Measurements from ENCODE around the gene NSMF. TPM values are rescaled to one million over a fixed set of nuclear protein-coding genes. Genes with fewer than 3 reads are reported as not detected.
"Not testable (repeated sequence)": the region's sequence is repeated elsewhere in the genome, so short reads cannot be mapped to it uniquely, and the experiment has no call there.

Gene NSMF
- total RNA-seq, 2 experiments from 2014 or later, result 29.9 to 31.6 TPM

DNA sequence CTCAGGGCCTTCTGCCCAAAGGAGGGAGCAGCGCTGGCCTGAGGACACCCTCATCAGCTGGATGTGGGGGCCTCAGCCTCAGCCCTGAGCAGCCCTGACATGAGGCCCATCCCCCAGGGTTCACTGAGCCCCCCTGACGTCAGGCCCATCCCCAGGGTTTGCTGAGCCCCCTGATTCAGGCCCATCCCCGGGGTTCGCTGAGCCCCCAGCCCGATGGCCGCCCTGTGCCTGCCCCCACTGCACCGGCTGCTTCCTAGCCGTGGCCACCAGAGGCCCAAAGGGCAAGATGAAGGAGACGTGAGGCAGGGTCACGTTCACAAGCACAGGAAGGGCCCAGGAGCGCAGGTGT is 19.5 kb upstream of the NSMF start:
- CTCF ChIA-PET, result no interaction called here
- DNase-seq, result no peak
- H3K36me3 Mint-ChIP-seq, result peaks cover 12% of the 10 kb centered on the region
- no peaks in the 10 kb centered on the region for H3K27me3 Mint-ChIP-seq
- H3K4me3 Mint-ChIP-seq, result no peak overlapping the region
- intact Hi-C loops (cut with micrococcal nuclease), result no loop called here
- POLR2A ChIA-PET, result no interaction called here
- no peak overlapping the region for H3K27ac Mint-ChIP-seq
- H3K9me3 Mint-ChIP-seq, result peaks cover 14% of the 10 kb centered on the region
- no peaks in the 10 kb centered on the region for H3K4me1 Mint-ChIP-seq (ENCODE audit: low read depth)

GRCh38 chr9:137477778-137478612 is 18.9 kb upstream of the NSMF start:
- CTCF ChIA-PET, result no interaction called here
- Mint-ChIP-seq H3K36me3 (peaks cover 14% of the 10 kb centered on the region), H3K4me3 (no peak overlapping the region), H3K27me3 (no peaks in the 10 kb centered on the region), H3K4me1 (ENCODE audit: low read depth) (no peaks in the 10 kb centered on the region), H3K27ac (no peak overlapping the region), H3K9me3 (peaks cover 20% of the 10 kb centered on the region)
- intact Hi-C loops (cut with micrococcal nuclease), result no loop called here
- DNase-seq, result no peak
- POLR2A ChIA-PET, result no interaction called here

- Mint-ChIP-seq H3K9me3 (peaks cover 23% of the 10 kb centered on the region), H3K27ac (no peak overlapping the region), H3K36me3 (peaks cover 14% of the 10 kb centered on the region), H3K27me3 (no peaks in the 10 kb centered on the region), H3K4me1 (ENCODE audit: low read depth) (no peaks in the 10 kb centered on the region), H3K4me3 (no peak overlapping the region)
- POLR2A ChIA-PET, result no interaction called here
- DNase-seq, result no peak
- intact Hi-C loops (cut with micrococcal nuclease), result no loop called here
- CTCF ChIA-PET, result no interaction called here
These were observed 17.7 kb upstream of the NSMF start for GRCh38 chr9:137476856-137477255.

GRCh38 chr9:137475666-137476065 is 16.5 kb upstream of the NSMF start:
- Mint-ChIP-seq H3K4me1 (ENCODE audit: low read depth) (peaks cover 2% of the 10 kb centered on the region), H3K4me3 (no peak overlapping the region), H3K9me3 (peaks cover 23% of the 10 kb centered on the region), H3K27ac (no peak overlapping the region), H3K36me3 (peaks cover 14% of the 10 kb centered on the region), H3K27me3 (no peaks in the 10 kb centered on the region)
- ChIA-PET CTCF (no interaction called here), POLR2A (no interaction called here)
- intact Hi-C loops (cut with micrococcal nuclease), result no loop called here
- no peak for DNase-seq

- DNase-seq, result no peak
- intact Hi-C loops (cut with micrococcal nuclease), result no loop called here
- Mint-ChIP-seq H3K36me3 (peaks cover 14% of the 10 kb centered on the region), H3K4me1 (ENCODE audit: low read depth) (peaks cover 5% of the 10 kb centered on the region), H3K4me3 (no peak overlapping the region), H3K9me3 (peaks cover 23% of the 10 kb centered on the region), H3K27me3 (no peaks in the 10 kb centered on the region), H3K27ac (no peak overlapping the region)
- POLR2A ChIA-PET, result no interaction called here
- CTCF ChIA-PET, result no interaction called here
These were observed 15.1 kb upstream of the NSMF start for GRCh38 chr9:137474271-137474670.

- Mint-ChIP-seq H3K9me3 (peaks cover 19% of the 10 kb centered on the region), H3K27me3 (no peaks in the 10 kb centered on the region), H3K4me3 (no peak overlapping the region), H3K36me3 (peaks cover 10% of the 10 kb centered on the region), H3K27ac (no peak overlapping the region), H3K4me1 (ENCODE audit: low read depth) (peaks cover 5% of the 10 kb centered on the region)
- ChIA-PET POLR2A (no interaction called here), CTCF (no interaction called here)
- intact Hi-C loops (cut with micrococcal nuclease), result no loop called here
- no peak for DNase-seq
These were observed 11.7 kb upstream of the NSMF start for GRCh38 chr9:137470785-137471184.

DNA sequence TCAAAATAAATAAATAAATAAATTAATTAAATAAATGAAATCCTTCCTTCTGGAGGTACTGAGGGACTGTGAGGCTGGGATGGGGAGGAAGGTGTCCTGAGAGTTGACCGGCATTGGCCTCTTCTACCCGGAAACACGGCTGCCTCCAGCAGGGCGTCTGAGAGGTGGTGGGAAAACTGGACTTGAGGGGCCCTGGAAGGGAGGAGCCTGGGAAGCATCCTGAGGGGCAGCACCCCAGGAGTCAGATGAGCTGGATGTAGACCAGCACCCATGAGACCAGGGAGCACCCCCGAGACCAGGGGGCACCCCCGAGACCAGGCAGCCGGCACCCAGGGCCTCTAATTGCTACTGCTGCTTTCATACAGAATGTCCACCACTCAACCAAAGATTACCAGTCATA is 8.8 kb upstream of the NSMF start:
- no peak overlapping the region for H3K4me3 Mint-ChIP-seq
- intact Hi-C loops (cut with micrococcal nuclease), result no loop called here
- H3K27ac Mint-ChIP-seq, result no peak overlapping the region
- peaks cover 2% of the 10 kb centered on the region for H3K9me3 Mint-ChIP-seq
- H3K4me1 Mint-ChIP-seq (ENCODE audit: low read depth), result peaks cover 5% of the 10 kb centered on the region
- no peak for DNase-seq
- CTCF ChIA-PET, result no interaction called here
- no peaks in the 10 kb centered on the region for H3K36me3 Mint-ChIP-seq
- H3K27me3 Mint-ChIP-seq, result no peaks in the 10 kb centered on the region
- POLR2A ChIA-PET, result no interaction called here

DNA sequence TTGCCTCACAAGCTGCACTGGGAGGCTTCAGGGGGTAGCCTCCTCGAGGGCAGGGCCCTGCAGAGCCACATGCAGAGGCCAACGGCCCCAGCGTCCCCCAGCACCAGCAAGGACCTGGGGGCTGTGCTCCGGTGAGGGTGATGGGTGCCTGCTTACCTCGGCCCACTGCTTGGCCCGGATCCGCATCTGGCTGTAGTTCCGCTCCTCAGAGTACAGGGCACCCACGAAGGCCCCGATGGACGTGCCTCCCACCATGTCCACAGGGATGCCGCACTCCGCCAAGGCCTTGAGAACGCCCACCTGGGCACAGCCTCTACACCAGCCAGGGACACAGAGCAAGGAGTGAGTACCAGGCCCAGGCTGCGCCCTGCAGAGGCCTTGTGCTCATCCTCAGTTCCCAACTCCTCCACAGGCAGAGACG is 8.0 kb upstream of the NSMF start:
- Mint-ChIP-seq H3K9me3 (no peaks in the 10 kb centered on the region), H3K36me3 (no peaks in the 10 kb centered on the region), H3K27ac (no peak overlapping the region), H3K4me1 (ENCODE audit: low read depth) (peaks cover 5% of the 10 kb centered on the region), H3K4me3 (no peak overlapping the region), H3K27me3 (no peaks in the 10 kb centered on the region)
- no peak for DNase-seq
- ChIA-PET CTCF (no interaction called here), POLR2A (no interaction called here)
- intact Hi-C loops (cut with micrococcal nuclease), result no loop called here

- intact Hi-C loops (cut with micrococcal nuclease); H3K27me3 Mint-ChIP-seq; H3K4me3 Mint-ChIP-seq; POLR2A ChIA-PET; H3K9me3 Mint-ChIP-seq; DNase-seq; H3K36me3 Mint-ChIP-seq; H3K27ac Mint-ChIP-seq; H3K4me1 Mint-ChIP-seq (ENCODE audit: low read depth); CTCF ChIA-PET: not testable (repeated sequence)
These were observed 7.4 kb upstream of the NSMF start for GRCh38 chr9:137466389-137467085.

- H3K4me3 Mint-ChIP-seq, result no peak overlapping the region
- POLR2A ChIA-PET, result no interaction called here
- no peak for DNase-seq
- H3K36me3 Mint-ChIP-seq, result no peaks in the 10 kb centered on the region
- no peak overlapping the region for H3K27ac Mint-ChIP-seq
- CTCF ChIA-PET, result no interaction called here
- H3K9me3 Mint-ChIP-seq, result no peaks in the 10 kb centered on the region
- intact Hi-C loops (cut with micrococcal nuclease), result no loop called here
- H3K27me3 Mint-ChIP-seq, result no peaks in the 10 kb centered on the region
- peaks cover 12% of the 10 kb centered on the region for H3K4me1 Mint-ChIP-seq (ENCODE audit: low read depth)
These were observed 6.7 kb upstream of the NSMF start for GRCh38 chr9:137465720-137466388.

- Mint-ChIP-seq H3K9me3 (no peaks in the 10 kb centered on the region), H3K27ac (no peak overlapping the region), H3K4me3 (no peak overlapping the region), H3K27me3 (no peaks in the 10 kb centered on the region), H3K36me3 (no peaks in the 10 kb centered on the region), H3K4me1 (ENCODE audit: low read depth) (peaks cover 11% of the 10 kb centered on the region)
- CTCF ChIA-PET, result no interaction called here
- intact Hi-C loops (cut with micrococcal nuclease), result no loop called here
- POLR2A ChIA-PET, result no interaction called here
- no peak for DNase-seq
These were observed 6.0 kb upstream of the NSMF start for GRCh38 chr9:137465000-137465719.

GRCh38 chr9:137464291-137464999 is 5.3 kb upstream of the NSMF start:
- Mint-ChIP-seq H3K27ac (no peak overlapping the region), H3K36me3 (no peaks in the 10 kb centered on the region), H3K27me3 (no peaks in the 10 kb centered on the region), H3K4me3 (no peak overlapping the region), H3K4me1 (ENCODE audit: low read depth) (peaks cover 15% of the 10 kb centered on the region), H3K9me3 (no peaks in the 10 kb centered on the region)
- intact Hi-C loops (cut with micrococcal nuclease), result no loop called here
- DNase-seq, result no peak
- ChIA-PET POLR2A (no interaction called here), CTCF (no interaction called here)
